ENCODE measurements around the gene GDPD2.

DNA sequence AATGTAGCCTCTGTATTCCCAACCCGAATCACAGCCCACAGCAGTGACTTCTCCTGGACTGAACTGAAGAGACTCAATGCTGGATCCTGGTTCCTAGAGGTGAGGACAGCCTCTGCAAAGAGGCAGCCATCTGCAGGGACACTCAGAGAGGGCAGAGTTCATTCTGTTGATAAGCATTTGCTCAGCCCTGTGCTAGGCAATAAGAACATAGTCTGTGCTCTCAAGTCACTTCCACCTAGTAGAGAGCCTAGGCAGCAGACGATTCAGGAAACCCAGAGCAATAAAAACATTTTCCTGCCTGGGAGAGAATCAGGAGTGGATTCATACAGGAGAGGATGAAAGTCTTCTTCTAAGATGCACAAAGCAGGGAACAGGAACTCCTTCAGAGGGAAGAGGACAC lies 4.3 kb downstream of the GDPD2 start:
- TF ChIP-seq NFIC (IDR thresholded peaks at IDR 0.05) (no peak), EP300 (IDR thresholded peaks at IDR 0.05; ENCODE audit: borderline replicate concordance) (no peak), CEBPB (IDR thresholded peaks at IDR 0.05) (no peak), TEAD4 (IDR thresholded peaks at IDR 0.05) (no peak), TAF1 (IDR thresholded peaks at IDR 0.05; ENCODE audit: low read depth) (no peak), YY1 (IDR thresholded peaks at IDR 0.05; ENCODE audit: low read depth) (no peak), RAD21 (IDR thresholded peaks at IDR 0.05; ENCODE audit: low read depth) (no peak)
- TF ChIP-seq, protein P1, sequence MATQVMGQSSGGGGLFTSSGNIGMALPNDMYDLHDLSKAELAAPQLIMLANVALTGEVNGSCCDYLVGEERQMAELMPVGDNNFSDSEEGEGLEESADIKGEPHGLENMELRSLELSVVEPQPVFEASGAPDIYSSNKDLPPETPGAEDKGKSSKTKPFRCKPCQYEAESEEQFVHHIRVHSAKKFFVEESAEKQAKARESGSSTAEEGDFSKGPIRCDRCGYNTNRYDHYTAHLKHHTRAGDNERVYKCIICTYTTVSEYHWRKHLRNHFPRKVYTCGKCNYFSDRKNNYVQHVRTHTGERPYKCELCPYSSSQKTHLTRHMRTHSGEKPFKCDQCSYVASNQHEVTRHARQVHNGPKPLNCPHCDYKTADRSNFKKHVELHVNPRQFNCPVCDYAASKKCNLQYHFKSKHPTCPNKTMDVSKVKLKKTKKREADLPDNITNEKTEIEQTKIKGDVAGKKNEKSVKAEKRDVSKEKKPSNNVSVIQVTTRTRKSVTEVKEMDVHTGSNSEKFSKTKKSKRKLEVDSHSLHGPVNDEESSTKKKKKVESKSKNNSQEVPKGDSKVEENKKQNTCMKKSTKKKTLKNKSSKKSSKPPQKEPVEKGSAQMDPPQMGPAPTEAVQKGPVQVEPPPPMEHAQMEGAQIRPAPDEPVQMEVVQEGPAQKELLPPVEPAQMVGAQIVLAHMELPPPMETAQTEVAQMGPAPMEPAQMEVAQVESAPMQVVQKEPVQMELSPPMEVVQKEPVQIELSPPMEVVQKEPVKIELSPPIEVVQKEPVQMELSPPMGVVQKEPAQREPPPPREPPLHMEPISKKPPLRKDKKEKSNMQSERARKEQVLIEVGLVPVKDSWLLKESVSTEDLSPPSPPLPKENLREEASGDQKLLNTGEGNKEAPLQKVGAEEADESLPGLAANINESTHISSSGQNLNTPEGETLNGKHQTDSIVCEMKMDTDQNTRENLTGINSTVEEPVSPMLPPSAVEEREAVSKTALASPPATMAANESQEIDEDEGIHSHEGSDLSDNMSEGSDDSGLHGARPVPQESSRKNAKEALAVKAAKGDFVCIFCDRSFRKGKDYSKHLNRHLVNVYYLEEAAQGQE (IDR thresholded peaks at IDR 0.05; ENCODE audit: low read depth) = no peak
- TF ChIP-seq, protein P2, sequence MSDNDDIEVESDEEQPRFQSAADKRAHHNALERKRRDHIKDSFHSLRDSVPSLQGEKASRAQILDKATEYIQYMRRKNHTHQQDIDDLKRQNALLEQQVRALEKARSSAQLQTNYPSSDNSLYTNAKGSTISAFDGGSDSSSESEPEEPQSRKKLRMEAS (IDR thresholded peaks at IDR 0.05) = no peak

Data from Ishikawa (cell line).